Fibroblast of the conjunctiva (primary cell): ENCODE measurements around the gene RSRC1.
A peak's percentile ranks its signal among the peaks of the same experiment; 100 is the strongest.
"Not testable (repeated sequence)": the region's sequence is repeated elsewhere in the genome, so short reads cannot be mapped to it uniquely, and the experiment has no call there.

Experiments
- DNase-seq: peaks from one replicate; pipeline ENCODE4 v3.0.0-alpha.2; 2010; ENCODE audit warnings: low read depth

RSRC1 gene

GRCh38 chr3:158109804-158110657 lies at the start of gene RSRC1:
Gene RSRC1, plus strand, starts transcription at chr3:158110089. Its CDS starts 12,016 bp downstream, at chr3:158122105.
- DNase-seq: peak; percentile 71

GRCh38 chr3:158065574-158065973 lies 44.3 kb upstream of the RSRC1 start:
- DNase-seq: not testable (repeated sequence)

- DNase-seq: no peak
Measured at GRCh38 chr3:158072790-158073189, 37.1 kb upstream of the RSRC1 start.

GRCh38 chr3:158074591-158074990 lies 35.3 kb upstream of the RSRC1 start:
- no peak for DNase-seq

- DNase-seq: no peak
Measured at GRCh38 chr3:158079599-158079998, 30.3 kb upstream of the RSRC1 start.

- DNase-seq: no peak
Measured at GRCh38 chr3:158084651-158085050, 25.2 kb upstream of the RSRC1 start.

- no peak for DNase-seq
Measured at GRCh38 chr3:158085358-158085757, 24.5 kb upstream of the RSRC1 start.

- no peak for DNase-seq
Measured at GRCh38 chr3:158085931-158086330, 24.0 kb upstream of the RSRC1 start.

GRCh38 chr3:158086361-158086760 lies 23.5 kb upstream of the RSRC1 start:
- DNase-seq: no peak

GRCh38 chr3:158086776-158087175 lies 23.1 kb upstream of the RSRC1 start:
- DNase-seq: no peak

- peak; percentile 57 for DNase-seq
Measured at GRCh38 chr3:158091531-158091930, 18.4 kb upstream of the RSRC1 start.

GRCh38 chr3:158093526-158093925 lies 16.4 kb upstream of the RSRC1 start:
- DNase-seq: no peak

GRCh38 chr3:158094235-158095110 lies 15.4 kb upstream of the RSRC1 start:
- no peak for DNase-seq

- DNase-seq: no peak
Measured at GRCh38 chr3:158095111-158095813, 14.6 kb upstream of the RSRC1 start.

GRCh38 chr3:158095814-158096704 lies 13.8 kb upstream of the RSRC1 start:
- no peak for DNase-seq

GRCh38 chr3:158097081-158097592 lies 12.8 kb upstream of the RSRC1 start:
- DNase-seq: no peak

GRCh38 chr3:158097593-158098308 lies 12.1 kb upstream of the RSRC1 start:
- no peak for DNase-seq

- no peak for DNase-seq
Measured at GRCh38 chr3:158098309-158098639, 11.6 kb upstream of the RSRC1 start.

- no peak for DNase-seq
Measured at GRCh38 chr3:158098834-158099424, 11.0 kb upstream of the RSRC1 start.

- DNase-seq: no peak
Measured at GRCh38 chr3:158100681-158101080, 9.2 kb upstream of the RSRC1 start.
